Progenitor cell of endocrine pancreas (in vitro differentiated cells): ENCODE measurements around the gene ARID1B. TPM values are rescaled to one million over a fixed set of nuclear protein-coding genes. Genes with fewer than 3 reads are reported as not detected.

Source experiments
- DNase-seq: peaks from one replicate; pipeline ENCODE4 v3.0.0; 2021; ENCODE audit warnings: low spot score; ENCODE audit not compliant: unreplicated experiment
- H3K27ac Mint-ChIP-seq: 2 replicates; pipeline ENCODE4 v1.8.0; 2021; ENCODE audit warnings: mild to moderate bottlenecking, moderate library complexity, mixed read lengths
- H3K27me3 Mint-ChIP-seq: 2 replicates; pipeline ENCODE4 v1.8.0; 2021; ENCODE audit warnings: mixed read lengths
- H3K36me3 Mint-ChIP-seq: 2 replicates; pipeline ENCODE4 v1.8.0; 2022; ENCODE audit warnings: mixed read lengths; ENCODE audit not compliant: insufficient read depth
- H3K4me1 Mint-ChIP-seq: 2 replicates; pipeline ENCODE4 v1.8.0; 2021; ENCODE audit warnings: low read depth, mixed read lengths
- H3K4me3 Mint-ChIP-seq: 2 replicates; pipeline ENCODE4 v1.8.0; 2021; ENCODE audit warnings: low read depth, mild to moderate bottlenecking, moderate library complexity, mixed read lengths
- H3K9me3 Mint-ChIP-seq: 2 replicates; pipeline ENCODE4 v1.8.0; 2021; ENCODE audit warnings: low read depth, mixed read lengths
- total RNA-seq: library from RNA; stranded (reverse); gene quantifications from 2 replicates; pipeline ENCODE4 v1.2.1, GENCODE V29; 2021
- TF ChIP-seq, protein P1 (sequence below): fragments of 200-600 bp; sonication (generic); IDR thresholded peaks from one replicate; pipeline ENCODE4 v1.5.0; 2021; ENCODE audit warnings: antibody characterized with exemption, mild to moderate bottlenecking; ENCODE audit not compliant: unreplicated experiment

ARID1B gene
- total RNA-seq, 1 donor from 2014 or later, result 152 TPM

DNA sequence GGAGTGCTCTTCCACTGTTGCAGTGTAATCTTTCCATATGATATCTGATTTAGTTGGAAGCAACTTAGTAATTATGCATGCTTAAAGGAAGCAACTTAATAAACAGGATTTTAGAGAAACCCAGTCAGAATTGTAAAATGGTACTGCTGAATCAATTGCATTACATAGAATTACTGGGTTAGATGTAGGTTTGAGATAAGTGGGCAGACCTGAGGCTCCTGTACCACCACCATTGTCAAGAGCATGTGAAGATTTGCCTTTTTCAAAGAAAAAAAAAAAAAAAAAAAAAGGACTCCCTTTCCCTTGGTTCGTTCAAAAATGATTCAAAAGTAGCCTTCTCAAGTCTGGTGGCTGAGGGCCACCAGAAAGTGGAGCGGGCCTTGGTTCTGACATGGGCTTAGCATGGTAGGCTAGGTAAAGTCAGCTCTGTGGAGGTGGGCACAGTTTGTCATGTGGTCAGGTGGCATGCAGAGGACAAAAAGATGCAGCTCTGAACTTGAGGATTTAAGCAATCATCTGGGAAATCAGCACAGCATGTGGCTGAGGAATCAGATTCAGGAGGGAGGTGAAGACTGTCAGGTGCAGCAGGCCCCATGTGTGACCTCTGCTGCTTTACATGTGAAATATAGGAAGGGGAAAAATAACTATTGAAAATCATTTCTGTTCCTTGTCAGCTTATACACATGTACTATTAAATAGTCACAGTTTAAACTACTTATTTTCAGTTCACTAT lies 32.4 kb downstream of the ARID1B start:
- no peak for DNase-seq
- peaks cover 3% of the 10 kb centered on the region for H3K9me3 Mint-ChIP-seq
- peaks cover 25% of the 10 kb centered on the region for H3K4me1 Mint-ChIP-seq
- no peak overlapping the region for H3K4me3 Mint-ChIP-seq
- H3K27me3 Mint-ChIP-seq, result no peaks in the 10 kb centered on the region
- no peak overlapping the region for H3K27ac Mint-ChIP-seq
- TF ChIP-seq, protein P1, sequence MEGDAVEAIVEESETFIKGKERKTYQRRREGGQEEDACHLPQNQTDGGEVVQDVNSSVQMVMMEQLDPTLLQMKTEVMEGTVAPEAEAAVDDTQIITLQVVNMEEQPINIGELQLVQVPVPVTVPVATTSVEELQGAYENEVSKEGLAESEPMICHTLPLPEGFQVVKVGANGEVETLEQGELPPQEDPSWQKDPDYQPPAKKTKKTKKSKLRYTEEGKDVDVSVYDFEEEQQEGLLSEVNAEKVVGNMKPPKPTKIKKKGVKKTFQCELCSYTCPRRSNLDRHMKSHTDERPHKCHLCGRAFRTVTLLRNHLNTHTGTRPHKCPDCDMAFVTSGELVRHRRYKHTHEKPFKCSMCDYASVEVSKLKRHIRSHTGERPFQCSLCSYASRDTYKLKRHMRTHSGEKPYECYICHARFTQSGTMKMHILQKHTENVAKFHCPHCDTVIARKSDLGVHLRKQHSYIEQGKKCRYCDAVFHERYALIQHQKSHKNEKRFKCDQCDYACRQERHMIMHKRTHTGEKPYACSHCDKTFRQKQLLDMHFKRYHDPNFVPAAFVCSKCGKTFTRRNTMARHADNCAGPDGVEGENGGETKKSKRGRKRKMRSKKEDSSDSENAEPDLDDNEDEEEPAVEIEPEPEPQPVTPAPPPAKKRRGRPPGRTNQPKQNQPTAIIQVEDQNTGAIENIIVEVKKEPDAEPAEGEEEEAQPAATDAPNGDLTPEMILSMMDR, result no peak
- peaks cover 1% of the 10 kb centered on the region for H3K36me3 Mint-ChIP-seq

DNA sequence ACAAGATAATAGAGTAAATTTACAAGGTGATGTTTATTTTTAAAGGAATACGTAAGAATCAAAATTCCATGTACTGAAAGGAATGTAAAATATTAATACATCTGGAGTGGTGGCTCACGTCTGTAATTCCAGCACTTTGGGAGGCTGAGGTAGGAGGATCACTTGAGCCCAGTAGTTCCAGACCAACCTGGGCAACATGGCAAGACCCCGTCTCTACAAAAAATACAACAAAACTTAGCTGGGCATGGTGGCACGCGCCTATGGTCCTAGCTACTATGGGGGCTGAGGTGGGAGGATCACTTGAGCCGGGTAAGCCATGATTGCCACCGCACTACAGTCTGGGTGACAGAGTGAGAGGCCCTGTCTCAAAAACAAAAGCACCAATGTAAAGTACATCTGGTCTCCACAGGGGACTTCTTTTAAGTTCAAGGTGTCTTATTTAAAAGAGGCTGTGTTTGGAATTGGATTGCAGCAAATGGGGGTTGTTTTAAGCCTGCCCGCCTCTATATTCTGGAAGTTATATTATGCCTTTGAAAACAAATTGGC lies 36.9 kb downstream of the ARID1B start:
- Mint-ChIP-seq H3K4me1 (peaks cover 27% of the 10 kb centered on the region), H3K4me3 (no peak overlapping the region), H3K27me3 (no peaks in the 10 kb centered on the region), H3K27ac (no peak overlapping the region), H3K36me3 (peaks cover 1% of the 10 kb centered on the region), H3K9me3 (peaks cover 3% of the 10 kb centered on the region)
- no peak for DNase-seq
- TF ChIP-seq, protein P1, result no peak

DNA sequence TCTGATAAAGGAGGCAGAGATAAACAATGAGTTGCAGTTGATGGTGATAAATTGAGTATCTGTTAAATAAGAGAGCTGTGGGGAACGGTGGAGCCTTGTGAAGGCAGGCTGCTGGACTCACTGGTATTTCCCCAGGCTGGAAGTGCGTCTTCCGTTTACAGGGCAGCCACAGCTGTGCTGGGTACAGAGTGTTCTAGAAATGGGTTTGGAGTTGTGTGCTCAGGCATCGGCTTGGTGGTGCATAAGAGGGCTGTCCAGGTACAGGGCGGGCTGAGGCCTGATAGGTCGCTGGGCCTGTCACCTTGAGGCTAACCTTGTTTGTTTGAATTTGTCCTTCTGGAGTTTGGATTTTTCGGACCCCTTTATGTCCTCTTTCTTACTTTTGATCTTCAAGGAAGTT lies 39.3 kb downstream of the ARID1B start:
- DNase-seq, result no peak
- Mint-ChIP-seq H3K9me3 (no peaks in the 10 kb centered on the region), H3K27me3 (no peaks in the 10 kb centered on the region), H3K27ac (peak overlapping the region; percentile 1), H3K4me3 (no peak overlapping the region), H3K36me3 (no peaks in the 10 kb centered on the region), H3K4me1 (peaks cover 30% of the 10 kb centered on the region)
- TF ChIP-seq, protein P1, result no peak

DNA sequence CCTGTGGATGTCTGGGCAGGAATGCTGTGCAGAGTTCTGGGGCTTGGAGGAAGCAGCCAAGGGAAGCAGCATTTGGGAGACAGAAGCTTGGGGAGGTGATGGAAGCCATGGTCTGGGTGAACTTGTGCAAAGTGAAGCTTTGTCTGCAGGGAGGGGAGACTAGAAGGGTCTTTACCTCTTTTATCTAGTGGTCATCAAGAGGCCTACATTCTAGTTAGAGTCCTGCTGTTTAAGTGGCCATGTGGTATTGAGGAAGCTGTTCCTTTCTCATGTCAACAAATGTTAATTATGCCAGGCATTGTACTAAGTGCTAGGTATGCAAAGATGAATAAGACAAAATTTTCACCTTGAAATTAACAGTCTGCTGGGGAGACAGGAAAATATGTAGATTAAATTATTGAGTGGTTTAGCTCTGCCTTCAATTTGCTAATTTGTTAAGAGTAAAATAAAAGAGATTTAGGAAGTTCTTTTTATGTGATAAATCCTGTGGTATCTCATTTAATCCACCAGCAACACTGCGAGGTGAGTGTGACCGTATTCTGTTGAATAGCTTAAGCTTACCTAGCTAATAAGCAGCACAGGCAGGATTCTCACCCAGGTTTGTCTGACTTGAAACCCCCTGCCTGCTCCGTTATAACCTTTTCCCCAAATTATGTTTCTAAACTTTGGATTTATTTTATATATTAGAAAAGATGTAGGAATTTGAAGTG lies 43.1 kb downstream of the ARID1B start:
- Mint-ChIP-seq H3K27me3 (no peaks in the 10 kb centered on the region), H3K4me1 (peaks cover 37% of the 10 kb centered on the region), H3K4me3 (no peak overlapping the region), H3K9me3 (no peaks in the 10 kb centered on the region), H3K27ac (no peak overlapping the region), H3K36me3 (peaks cover 3% of the 10 kb centered on the region)
- TF ChIP-seq, protein P1, result no peak
- DNase-seq, result no peak

DNA sequence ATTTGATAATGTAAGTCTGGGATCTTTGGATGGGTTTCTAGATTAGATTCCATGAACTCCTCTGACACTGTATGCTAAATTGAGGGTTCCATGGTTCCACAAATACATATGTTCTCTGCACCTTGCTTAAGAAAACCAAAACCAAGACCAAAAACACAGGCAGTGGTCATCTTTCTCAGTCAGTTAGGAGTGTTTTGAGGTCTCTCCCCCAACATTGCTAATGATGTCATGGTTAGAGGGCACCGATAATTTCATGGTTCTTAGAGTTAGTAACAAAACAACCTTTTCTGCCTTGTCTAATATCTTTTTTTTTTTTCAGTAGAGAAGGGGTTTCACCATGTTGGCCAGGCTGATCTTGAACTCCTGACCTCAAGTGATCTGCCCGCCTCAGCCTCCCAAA lies 44.5 kb downstream of the ARID1B start:
- peak overlapping the region; percentile 62 for H3K27ac Mint-ChIP-seq
- TF ChIP-seq, protein P1, result no peak
- H3K27me3 Mint-ChIP-seq, result no peaks in the 10 kb centered on the region
- no peak overlapping the region for H3K4me3 Mint-ChIP-seq
- DNase-seq, result no peak
- H3K36me3 Mint-ChIP-seq, result peaks cover 3% of the 10 kb centered on the region
- no peaks in the 10 kb centered on the region for H3K9me3 Mint-ChIP-seq
- peaks cover 34% of the 10 kb centered on the region for H3K4me1 Mint-ChIP-seq
